Endometrial microvascular endothelial cells (primary cell): ENCODE results near the gene SERINC5. TPM values are rescaled to one million over a fixed set of nuclear protein-coding genes. Genes with fewer than 3 reads are reported as not detected.
"Not testable (repeated sequence)": the region's sequence is repeated elsewhere in the genome, so short reads cannot be mapped to it uniquely, and the experiment has no call there.

Source experiments
- in situ Hi-C: cut with HindIII; loops from 2 replicates; pipeline ENCODE4 v1.10.0; 2017; ENCODE audit warnings: low sequenced_read_pairs, low pct_unique_long_range_greater_than_20kb; ENCODE audit errors: inconsistent ontology term
- total RNA-seq: library from RNA; depleted of rRNA; stranded (reverse); fragments of >200 nt; gene quantifications from one replicate; pipeline ENCODE4 v1.2.3, GENCODE V29; 2015; ENCODE audit errors: inconsistent ontology term

SERINC5 gene
- total RNA-seq, 1 donor from 2014 or later = 4.2 TPM

DNA sequence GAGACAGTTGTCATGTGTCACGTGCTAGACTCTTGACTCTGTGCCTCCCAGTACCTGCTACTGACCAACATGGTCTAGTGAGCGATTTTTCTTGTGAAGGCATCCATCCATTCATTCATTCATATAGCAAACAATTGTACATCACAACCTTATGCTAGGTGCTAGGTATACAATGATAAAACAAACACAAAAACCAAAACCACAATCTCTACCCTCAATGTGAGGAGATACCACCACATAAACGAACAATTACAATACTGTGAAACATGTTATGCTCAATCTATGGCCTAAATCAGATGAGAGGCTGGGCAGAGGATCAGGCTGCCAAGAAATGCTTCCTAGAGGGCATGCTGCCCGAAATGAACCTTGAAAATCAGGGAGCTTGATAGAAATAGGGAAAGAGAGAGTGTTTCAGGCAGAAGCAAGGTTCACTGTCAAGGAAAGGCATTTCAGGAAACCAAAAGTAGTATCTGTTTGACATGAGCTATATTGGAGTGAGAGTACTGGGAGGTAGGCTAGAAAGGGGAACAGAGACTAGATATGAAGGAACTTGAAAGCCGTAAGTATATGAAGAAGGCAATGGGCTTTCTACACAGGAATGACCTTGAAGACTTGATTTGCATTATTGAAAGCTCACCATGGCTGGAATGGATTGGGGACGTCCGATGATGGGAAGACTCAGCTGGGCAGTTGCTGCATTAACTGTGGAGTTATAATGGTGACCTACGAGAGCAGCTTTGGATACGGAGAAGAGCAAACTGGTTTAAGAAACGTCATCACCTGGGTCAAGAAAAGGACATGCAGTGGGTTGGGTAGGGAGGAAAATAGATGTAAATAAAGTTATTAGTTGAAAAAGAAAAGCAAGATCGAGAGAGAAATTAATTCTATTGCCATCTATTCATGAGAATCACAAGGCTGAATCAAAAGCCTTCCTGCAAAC lies 130.6 kb downstream of the SERINC5 start:
- in situ Hi-C loops = no loop called here

DNA sequence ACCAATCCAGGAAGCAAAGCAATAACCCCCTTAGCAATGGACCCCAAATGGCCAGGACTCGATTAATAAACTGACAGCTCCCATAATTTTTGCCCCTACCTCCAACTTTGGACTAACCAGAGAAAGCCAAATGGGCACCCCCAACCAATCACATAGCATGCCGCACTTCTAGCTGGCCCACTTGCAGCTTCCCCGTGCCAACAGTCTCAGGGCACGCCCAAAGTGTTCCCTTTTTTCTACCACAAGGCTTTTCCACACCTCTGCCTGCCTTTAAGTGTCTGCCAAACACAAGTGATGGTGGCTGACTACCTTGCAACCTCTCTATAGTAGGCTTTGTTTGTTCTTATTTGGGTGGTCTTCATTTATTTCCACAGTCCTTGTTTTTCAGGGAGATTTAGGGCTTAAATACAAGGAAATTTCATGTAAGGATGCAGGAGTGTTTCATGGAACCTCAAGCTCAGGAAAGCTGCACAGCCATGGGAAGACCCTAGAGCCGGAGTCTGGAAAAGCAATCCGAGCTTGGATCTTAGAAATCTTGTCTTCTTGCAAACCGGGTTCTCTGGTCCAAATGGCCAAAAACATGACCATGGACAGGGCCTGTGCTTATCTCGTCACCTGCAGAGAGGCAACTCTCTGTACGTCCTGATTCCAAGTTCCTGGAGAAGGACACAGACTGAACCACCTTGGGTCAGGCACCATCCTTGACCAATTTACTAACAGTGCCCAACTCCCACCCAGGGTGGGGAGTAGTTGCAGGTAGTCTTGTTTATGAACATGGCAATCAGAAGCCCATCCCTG lies 131.5 kb downstream of the SERINC5 start:
- in situ Hi-C loops = no loop called here

DNA sequence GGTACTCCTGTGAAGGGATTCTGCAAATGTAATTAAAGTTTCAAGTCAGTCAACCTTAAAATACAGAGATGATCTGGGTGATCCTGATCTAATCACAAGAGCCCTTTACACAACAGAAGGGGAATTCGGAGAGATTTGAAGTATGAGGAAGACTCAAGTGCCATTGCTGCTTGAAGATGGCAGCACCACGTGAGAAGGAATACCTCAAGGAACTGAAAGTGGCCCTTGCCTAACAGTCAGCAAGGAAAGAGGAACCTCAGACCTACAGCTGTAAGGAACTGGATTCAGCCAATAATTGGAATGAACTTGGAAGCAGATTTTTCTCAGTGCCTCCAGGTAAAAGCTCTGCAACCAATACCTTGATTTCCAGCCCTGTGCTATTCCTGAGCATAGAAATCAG lies 133.3 kb downstream of the SERINC5 start:
- in situ Hi-C loops = no loop called here

DNA sequence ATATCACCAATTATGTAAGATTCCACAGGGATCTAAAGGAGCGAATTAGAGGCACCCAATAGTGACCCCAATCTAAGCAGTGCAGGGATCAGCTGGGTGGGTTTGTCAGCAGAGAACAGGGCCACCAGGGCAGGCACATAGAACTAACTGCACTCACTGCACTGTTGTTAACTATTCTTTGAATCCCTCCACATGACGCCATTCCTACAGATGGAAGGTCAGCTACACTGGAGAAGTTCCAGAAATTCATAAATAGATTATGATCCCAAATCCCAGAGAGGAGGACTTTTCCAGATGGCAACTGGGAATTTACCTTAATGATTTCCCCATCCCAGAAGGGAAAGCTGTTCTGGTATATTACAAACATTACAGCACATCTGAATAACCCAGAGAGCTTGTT lies 136.5 kb downstream of the SERINC5 start:
- in situ Hi-C loops = no loop called here

DNA sequence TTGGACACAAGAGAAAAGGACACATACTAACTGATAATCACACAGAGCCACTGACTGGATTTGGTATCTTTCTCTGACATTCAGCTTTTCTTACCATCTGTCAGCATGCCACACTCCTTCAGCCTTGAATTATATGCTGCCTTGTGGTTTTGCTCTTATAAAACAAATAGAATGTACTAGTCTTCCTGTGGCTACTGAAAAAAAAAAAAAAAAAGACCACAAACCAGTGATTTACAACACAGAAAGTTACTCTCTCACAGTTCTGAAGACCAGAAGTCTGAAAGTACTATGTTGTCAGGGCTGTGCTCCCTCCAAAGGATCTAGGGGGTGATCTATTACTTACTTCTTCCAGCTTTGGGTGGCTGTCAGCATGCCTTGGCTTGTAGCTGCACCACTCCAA lies 138.4 kb downstream of the SERINC5 start:
- in situ Hi-C loops = no loop called here

DNA sequence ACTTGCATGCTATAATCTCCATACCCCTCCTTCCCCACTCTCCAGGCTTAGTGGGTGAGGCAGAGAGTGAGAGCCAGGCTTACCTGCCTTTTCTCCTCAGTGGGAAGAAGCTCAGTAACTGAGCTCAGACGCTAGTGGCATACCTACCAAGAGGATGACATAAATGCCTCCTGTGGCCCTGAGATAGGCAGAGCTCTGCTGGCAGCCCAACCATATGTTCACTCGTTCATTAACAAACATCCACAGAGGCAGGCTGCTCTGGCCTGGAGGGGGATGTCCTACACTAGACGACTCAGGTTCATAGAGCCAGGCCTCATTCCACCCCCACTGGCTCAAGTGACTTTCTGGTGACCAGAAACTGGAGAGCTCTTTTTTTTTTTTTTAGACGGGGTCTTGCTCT lies 139.4 kb downstream of the SERINC5 start:
- in situ Hi-C loops = no loop called here

DNA sequence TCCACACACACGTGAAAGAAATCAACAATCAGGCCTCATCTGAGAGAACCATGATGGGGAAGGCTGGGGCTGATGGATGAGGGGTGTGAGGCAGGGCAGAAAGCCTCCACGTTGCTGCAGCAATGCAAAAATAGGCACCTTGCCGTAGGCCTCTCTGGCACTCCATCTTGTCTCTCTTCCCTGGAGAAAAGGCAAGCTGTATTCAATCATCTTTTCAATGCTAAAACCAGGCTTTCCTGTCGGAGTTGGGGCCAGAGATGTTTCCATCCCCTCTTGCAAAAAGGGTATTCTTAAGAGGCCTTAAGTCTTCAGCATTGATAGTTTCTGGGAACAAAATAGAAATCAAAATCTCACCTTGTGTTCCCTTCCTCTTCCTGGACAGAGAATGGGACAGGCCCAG lies 139.8 kb downstream of the SERINC5 start:
- in situ Hi-C loops = no loop called here

DNA sequence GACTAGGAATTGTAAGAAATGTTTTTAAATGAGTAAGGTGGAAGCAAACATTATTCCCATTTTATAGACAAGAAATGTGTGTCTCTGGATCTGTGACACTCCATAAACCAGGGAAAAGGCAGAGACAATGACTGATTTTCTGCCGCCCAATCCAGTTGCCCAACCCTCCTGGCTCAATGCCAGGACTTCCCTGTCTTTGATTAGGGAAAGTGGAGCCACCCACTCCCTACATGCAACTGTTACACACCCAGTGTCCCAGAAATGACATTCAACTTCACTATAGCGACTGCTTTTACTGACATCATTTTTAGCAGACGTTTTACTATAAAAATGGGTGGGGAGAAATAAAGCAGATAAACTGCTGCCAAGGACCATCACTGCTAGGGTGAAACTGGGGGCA lies 141.0 kb downstream of the SERINC5 start:
- in situ Hi-C loops = no loop called here

DNA sequence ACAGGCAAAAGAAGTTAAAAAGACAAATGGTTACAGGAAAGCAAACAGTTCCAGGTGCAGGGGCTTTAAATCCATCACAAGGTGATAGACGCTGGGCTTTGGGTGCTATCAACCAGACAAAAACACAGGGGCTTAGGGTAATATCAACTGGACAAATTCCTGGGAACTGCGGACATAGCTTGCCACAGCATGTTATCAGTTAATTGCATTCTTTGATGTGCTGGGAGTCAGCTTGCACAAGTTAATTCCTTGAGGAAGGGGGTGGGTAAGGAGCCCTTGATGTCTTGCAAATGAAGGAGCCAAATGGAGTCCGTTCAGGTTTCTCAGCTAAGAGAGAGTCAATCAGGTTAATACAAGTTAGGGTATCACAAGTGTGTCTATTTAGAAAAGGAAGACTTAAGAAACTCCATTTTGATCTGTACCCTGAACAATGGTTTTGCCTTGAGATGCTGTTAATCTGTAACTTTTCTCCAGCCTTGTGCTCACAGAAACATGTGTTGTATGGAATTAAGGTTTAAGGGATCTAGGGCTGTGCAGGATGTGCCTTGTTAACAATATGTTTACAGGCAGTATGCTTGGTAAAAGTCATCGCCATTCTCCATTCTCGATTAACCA lies 144.4 kb downstream of the SERINC5 start:
- in situ Hi-C loops = not testable (repeated sequence)

DNA sequence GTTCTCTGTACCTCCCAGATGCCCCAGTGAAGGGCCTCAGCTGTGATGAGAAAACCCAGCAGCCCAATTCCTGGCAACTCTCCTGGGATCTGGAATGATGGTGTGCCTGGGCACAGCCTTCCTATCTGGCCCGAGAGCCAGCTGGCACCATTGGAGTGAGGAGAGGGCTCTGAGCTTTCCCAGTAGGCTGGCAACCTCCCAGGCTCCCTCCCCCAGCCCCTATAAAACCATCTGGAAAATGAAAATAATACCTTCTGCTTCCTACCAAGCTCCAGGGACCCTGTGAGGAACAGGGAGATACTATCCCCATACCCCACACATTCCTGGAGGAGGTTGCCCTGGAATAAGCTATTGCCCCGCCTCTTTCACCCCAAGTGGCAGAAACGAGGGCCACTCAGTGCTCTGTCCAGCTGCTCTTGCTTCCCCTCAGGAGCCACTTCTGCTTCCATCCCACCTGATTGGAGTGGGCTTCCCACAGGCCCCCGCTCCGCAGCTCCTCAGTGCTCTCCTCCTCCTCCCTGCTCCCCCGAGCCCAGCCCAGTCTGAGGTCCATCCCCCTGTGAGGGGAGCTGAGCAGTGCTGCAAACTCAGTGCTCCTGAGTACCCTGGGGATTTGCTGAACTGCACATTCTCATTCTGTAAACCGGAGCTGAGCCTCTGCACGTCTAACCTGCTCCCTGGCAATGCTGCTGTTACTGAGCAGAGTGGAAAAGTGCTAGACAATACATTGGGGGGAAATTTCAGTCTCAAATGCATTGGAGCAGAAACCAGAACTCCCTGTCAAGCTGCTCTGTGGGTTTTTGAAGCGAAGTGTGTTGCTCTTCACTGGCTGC lies 146.0 kb downstream of the SERINC5 start:
- in situ Hi-C loops = no loop called here

DNA sequence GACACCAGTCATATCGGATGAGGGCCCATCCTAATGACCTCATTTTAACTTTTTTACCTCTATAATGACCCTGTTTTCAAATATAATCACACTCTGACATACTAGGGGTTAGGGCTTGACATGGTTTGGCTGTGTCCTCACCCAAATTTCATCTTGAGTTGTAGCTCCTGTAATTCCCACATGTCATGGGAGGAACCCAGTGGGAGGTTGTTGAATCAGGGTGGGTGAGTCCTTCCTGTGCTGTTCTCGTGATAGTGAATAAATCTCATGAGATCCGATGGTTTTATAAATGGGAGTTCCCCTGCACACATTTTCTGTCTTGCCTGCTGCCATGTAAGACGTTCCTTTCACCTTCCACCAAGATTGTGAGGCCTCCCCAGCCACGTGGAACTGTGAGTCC lies 148.9 kb downstream of the SERINC5 start:
- in situ Hi-C loops = no loop called here

DNA sequence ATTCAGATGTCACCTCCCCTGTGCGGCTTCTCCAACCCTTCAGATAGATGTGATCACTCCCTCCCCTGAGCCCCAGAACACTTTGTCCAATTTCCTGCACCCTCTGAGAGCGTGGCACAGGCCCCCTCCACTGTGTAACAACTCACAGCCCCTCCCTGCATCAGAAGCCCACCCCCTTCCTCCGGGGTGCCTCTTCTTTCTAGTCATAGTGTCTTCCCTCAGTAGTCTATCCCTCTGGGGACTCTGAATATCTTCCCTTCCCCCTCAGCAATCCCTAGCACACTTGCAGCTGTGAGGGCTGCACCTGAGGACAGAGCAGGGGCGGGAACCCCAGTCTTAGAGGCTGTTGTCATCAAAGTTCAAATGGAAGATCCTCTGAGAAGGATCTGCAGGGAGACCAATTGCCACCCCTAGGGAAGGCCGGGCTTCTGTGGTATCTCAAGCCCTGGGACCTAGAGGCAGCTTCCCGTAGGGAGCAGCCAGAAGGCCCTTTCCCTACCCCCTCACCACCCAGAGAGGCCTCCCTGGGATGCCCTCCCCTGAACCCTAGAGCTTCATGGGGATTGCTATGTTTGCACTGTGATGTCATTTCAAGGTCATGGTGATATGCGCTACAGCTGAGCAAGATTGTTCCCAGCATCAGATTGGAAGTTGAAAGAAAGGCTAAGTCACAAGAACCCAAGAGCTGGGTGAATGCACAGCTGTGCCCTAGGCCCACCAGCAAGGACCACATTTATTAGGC lies 150.0 kb downstream of the SERINC5 start:
- in situ Hi-C loops = no loop called here

DNA sequence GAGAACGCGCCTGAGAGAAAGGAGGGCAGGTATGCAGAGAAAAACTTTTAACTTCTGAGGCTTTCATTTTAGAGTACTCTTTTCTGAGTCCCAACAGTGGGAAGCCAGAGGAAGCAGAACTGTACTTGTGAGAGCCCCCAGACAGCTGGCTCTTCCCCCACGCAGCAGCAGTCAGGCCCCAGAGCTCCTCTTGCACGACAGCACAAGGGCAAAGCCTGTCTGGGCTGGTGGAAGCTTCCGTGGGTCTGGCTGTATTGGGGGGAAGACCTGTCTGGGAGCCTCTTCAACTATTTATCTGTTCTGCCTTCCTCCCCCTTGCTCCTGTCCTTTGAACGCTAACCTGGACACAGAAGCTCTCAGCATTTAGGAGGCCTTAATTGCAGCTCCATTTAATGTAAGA lies 152.5 kb downstream of the SERINC5 start:
- in situ Hi-C loops = no loop called here

DNA sequence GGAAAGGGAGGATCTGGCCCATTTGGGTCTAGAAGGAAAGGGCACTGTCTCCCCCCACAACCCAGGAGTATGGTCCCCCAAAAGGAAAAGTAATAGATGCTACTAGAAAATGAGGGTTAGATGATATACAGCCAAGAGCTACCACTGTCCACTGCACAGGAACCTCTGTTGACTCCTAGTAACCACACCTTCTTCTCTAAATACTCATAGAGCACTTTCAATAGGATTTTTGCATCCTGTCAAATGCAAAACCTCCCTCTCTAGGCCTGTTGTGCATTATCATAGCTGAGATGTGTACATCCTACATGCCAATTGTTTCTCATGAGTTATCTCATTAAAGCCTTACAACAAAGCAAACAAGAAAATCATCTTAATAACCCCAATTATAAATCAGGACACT lies 153.9 kb downstream of the SERINC5 start:
- in situ Hi-C loops = no loop called here

DNA sequence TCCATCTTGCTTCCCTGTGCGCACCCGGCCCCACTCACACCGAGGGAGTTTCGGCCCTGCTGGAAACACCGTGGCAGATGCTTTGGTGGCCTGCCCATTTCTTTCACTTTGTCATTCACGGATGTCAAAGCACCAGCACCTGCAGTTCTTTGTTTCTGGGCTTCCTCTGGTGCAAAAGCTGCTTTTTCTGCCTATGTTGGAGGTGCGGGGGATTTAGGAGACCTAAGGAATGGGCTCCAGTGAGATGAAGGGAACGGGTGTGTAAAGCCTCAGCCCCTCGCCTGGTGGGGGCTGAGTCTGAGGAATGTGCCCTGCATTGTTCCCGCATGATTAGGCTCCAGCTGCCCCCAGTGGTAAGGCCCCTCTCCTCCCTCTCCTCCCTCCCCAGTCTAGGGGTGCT lies 158.4 kb downstream of the SERINC5 start:
- in situ Hi-C loops = no loop called here

DNA sequence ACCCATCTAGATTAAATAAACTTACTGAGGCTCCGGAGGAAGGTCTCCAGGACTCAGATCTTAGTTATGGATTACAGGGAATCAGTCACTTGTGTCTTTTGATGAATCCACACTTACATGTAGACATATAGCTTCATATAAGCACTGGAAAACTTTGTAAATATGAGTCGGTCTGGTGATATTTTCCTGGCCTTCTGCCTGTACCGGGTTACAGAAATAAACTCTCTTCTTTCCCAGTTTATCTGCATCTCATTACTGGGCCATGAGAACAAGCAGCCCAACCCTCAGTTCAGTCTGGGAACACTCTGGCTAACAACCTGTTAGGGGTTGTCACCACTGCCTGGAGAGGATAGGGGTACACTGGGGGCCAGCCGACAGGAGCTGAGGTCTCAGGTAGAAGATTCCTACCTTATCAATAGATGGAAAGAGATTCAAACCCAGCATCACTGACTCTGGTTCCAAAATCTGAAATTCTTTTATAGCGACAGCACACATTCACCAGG lies 161.6 kb downstream of the SERINC5 start:
- in situ Hi-C loops = no loop called here

DNA sequence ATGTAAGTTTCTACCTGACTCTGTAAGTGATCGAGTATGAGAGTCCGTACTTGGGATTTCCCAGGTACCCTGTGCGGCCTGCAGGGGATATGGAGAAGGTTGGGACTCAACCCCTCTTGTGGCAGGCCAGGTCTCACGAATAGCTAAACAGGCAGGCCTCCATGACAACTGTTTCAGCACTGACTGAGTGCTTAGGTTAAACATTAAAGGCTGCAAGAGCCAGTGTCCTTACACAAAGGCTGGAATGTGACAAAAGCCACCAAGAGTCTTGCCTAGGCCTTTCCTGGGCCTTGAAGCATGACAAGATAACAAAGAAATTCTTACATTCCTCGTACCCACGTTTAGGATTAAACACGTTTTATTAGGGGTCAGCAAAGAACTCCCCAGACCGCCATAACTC lies 162.1 kb downstream of the SERINC5 start:
- in situ Hi-C loops = no loop called here

DNA sequence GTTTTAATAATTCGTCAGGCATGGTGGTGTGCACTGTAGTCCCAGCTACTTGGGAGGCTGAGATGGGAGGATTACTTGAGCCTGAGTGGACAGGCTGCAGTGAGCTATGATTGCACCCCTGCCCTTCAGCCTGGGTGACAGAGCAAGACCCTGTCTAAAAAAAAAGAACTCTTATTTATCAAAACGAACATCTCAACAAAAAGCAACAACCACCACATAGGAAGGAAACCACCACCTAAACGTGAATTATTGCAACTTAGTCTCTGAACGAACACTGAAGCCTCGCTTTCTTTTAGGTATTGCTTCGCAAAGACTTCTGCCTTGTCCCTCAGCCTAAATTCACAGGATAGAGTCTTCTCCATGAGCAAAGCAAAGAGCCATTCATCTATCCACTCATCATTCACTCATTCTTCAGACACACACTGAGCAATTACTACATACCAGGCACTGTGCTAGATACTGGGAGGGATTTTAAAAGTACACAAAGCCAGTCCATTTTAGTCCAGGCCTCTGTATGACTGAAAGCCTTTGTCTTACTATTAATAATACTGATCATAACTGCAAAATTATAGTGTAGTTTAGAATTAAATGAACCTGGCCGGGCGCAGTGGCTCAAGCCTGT lies 163.3 kb downstream of the SERINC5 start:
- in situ Hi-C loops = no loop called here
